Right forelimb (tissue), 1 donor: ENCODE results near the gene MITF.

Experiments used
- DNase-seq: peaks from one replicate; pipeline ENCODE4 v3.0.0-alpha.2; 2018

MITF gene

DNA sequence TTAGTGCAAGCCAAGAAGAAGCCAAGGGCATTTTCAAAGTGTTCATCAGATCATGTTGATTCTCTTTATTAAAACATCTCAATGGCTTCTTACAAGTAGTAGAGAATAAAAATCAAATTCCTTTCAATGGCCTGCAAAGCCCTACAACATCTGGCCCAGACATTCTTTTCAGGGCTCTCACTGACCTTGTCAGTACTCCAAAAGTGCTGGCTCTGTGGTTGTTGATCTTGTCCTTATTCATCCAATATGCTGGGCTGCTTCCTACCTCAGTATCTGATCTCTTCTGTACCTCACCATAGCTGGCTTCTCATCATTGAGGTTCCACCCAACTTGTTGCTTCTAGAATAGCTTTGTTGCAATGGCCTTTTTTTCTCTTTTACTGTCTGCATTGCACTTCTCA lies 186.2 kb downstream of the MITF start:
- no peak for DNase-seq

DNA sequence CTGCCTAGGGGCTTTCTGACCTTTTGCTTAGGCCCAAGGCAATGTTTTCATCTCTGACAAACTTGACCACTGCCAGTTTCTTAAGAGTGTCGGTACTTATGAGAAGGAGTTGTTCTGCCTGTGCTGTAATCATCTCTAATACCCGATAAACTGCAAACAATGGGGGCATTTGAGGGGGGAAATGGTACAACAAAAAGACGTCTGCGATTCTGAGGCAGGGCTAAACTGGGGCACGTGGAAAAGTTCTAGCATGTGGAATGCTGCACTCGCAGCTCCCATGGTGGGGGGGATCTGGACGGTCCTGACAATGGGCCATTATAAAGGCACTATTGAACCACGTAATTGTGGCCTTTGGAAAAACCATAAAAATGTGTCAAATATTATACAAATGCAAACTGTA lies 187.1 kb downstream of the MITF start:
- no peak for DNase-seq

DNA sequence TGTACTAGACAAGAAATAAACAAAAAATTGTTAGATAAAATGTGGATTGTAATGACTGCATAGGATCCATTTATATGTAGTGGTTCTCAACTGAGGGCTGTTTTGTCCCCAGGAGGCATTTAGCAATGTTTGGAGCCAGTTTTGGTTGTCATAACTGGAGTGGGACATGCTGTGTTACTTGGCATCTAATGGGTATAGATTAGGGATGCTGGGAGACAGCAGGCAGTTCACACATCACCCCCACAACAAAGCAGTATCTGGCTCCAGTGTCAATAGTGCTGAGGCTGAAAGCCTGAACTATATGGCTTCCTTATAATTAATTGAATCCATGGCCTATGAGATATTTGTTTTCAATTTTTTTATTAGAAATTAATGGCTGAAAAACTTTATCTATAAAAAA lies 188.3 kb downstream of the MITF start:
- no peak for DNase-seq

DNA sequence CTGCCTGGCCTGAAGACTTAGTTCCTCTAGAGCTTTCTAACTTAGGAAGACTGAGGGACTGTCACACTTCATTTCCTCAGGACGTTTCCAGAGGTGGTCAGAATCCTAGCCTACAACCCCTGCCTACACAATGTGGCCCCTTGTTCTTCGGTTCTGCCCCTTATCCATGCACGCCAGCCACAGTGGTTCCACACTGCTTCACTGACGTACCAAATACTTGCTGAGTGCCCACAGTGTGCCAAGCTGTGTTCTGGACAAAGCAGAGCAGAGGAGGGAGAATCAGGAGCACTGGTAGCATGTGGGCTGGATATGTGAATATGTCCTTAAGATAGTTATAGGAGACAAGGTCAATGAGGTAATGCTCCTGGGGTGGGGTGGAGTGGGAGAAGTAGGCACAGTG lies 189.8 kb downstream of the MITF start:
- DNase-seq, result no peak

DNA sequence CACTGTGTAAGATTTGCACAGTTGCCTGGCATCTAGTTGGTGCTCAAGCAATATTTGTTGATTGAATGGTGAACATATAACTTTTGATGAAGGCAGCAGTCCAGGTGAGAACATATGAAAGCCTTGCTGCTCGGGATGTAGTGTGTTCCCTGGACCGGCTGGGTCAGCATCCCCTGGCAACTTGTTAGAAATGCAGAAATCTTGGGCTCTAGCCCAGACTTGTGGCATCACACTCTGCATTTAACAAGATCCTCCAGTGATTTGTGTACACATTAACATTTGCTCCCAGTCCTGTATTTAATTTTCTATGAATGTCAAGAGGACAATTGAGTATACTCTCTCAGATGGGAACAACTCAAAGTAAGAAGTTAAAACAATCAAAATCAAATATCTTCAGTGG lies 191.3 kb downstream of the MITF start:
- DNase-seq, result no peak

DNA sequence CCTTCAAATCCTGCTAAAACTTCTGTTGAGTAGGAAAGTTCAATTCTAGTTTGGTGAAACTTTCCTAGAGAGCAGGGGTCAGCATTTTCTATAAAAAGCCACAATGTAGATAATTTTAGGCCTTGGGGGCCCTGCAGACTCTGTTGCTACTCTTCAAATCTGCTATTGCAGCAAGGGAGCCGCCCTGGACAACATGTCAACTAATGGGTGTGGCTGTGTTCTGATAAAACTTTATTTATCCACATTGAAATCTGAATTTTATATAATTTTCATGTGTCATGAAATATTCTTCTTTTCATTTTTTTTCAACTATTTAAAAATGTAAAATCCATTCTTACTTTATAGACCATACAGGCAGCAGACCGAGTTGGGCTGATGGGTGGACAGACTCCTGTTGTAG lies 192.8 kb downstream of the MITF start:
- DNase-seq, result no peak

DNA sequence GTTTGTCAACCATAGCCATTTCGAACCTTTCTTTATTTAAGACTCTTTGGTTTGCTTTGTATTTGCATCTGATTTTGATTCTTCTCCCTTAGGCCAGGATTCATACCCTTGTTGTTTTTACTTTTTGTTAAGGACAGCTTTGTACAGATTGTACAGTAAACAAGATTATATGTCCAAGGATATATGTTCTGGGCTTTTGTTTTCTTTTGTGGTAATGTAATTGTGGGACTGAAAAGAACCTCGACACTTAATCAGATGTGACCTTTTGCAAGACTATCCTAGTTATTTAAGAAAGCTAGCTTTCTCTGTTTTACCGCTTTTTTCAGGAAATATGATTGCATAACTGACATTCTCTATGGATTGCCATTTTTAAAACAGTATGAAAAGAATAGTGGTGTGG lies 193.2 kb downstream of the MITF start:
- DNase-seq, result no peak

DNA sequence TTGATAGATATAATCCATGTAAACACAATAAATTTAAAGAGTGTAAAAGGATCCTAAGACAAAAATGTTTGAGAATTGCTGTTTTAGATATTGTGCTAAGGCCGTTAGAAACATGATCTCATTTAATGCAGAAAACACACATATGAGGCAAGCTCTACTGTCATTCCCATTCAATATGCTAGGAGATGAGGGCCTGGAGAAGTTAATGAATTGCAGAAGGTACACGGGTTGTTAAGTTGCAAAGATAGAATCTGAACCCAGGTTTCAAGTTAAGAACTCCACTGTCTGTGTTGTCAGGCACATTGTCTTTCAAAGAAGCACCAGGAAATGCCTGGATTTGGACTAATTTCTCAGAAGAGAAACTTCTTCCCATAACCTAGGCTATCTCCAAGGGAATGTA lies 195.1 kb downstream of the MITF start:
- DNase-seq, result no peak

DNA sequence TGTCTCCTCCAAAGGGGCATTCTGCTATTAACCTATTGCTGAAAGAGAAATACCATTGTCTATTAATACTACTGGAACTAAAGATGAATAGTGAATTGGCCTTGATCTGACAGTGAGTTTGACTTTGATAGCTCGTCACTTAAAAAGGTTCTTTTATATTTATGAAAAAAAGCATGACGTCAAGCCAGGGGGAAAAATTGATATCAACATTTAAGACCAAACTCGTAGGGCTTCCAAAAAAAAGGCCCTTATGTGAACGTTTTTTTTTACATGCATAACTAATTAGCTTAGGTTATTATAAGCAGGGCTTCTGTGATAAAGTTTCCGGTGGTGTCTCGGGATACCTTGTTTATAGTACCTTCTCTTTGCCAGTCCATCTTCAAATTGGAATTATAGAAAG lies 197.0 kb downstream of the MITF start:
- no peak for DNase-seq

DNA sequence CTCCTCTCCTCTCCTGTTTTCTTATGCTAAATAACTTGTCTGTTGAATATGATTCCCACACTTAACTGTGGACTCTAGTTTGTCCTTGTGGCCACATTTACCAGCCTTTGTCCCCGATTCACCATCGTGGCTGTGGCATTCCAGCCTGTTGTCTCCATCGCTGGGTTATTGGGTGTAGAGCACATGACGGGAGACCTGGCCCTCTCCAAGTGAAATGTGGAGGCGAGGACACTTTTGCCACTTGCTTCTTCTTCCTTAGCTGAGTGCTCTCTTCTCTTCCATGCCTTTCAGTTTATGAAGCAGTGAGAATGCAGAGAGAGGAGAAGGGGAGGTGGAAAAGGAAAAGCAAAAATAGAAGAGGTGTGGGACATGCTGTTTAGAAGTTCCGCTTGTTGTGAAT lies 198.8 kb downstream of the MITF start:
- DNase-seq, result no peak

DNA sequence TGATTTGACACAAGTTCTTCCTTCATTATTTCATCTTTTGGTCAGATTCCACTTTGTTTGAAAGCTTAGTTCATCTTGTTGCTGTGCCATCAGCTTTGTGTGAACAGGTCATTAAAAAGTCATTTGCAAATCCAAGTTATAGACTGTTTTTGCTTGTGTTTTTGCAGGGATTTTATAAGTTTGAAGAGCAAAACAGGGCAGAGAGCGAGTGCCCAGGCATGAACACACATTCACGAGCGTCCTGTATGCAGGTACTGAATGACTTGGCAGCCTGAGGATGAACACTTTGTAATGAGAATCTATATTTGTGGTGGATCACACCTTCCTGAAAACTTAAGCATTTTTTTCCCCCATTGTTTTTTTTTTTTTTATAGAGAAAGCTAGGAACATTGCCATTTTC lies 199.7 kb downstream of the MITF start:
- no peak for DNase-seq

DNA sequence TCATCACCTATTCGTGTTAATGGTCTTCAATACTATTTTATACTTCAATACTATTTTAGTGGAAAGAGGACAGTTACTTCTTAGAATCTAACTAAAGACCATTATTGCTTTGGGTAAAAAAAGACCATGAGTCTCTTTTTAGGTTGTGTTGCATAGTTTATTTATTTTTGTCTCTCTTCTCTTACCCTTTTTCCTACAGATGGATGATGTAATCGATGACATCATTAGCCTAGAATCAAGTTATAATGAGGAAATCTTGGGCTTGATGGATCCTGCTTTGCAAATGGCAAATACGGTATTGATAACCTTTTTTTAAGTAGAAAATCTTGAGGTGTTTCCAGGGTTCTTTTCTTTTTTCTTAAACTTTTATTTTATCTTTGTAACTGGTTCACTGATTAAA lies 201.8 kb downstream of the MITF start:
- no peak for DNase-seq

DNA sequence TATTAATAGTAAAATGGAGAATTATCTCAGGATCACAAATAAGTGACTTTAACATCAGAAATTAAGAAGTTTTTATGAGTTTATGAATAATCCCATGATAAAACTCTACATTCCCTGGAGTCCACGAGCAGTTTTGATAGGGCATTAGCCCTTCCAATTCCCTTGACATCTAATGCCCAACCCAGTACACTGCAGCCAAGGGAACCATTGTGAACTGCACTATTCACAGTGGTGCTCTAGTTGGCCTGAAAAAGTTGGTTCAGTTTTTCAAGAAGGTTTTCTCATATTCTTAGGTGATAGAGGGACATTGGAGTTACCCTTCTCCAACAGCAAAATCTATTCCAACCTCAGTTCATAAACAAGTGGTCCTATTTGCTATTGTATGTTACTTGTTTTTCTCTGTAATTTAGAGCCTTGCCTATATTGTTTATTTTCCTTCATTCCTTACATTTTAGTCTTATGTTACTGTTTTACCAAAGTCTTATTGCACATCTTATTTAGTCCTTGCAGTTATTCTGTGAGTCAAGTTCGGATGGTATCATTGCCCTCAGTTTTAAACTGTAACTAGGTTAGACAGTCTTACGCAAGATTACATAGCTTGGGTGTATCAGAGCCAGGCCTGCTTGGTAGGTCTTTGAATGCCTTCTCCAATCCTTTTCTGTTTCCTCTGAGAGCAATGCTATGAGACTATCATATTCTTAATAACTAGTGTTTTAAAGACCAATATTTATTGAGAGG lies 202.3 kb downstream of the MITF start:
- DNase-seq, result no peak

DNA sequence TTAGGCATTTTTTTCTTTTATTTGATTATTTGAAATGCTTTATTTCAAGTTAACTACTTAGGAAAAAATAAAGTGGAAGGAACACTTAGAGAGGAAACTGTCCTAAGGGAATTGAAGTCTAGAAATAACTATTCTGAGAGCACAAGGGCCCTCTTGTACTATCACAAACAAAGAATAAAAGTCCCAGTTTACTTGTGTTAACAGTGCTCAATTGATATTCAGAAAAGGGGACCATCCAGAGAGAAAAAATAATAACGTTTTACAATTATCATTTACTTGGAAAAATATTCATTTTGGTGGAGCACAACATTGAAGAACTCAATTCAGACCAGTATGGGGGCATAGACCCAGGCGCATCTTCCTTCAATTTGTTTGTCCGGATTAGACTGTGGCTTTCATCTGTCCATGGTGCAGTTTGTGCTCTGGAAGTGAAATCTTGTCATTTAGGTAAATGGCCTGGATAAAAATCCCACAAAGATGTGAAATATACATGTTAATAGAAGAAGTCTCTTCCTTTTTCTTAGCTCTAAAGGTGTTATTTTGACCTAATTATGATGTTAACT lies 205.7 kb downstream of the MITF start:
- no peak for DNase-seq

DNA sequence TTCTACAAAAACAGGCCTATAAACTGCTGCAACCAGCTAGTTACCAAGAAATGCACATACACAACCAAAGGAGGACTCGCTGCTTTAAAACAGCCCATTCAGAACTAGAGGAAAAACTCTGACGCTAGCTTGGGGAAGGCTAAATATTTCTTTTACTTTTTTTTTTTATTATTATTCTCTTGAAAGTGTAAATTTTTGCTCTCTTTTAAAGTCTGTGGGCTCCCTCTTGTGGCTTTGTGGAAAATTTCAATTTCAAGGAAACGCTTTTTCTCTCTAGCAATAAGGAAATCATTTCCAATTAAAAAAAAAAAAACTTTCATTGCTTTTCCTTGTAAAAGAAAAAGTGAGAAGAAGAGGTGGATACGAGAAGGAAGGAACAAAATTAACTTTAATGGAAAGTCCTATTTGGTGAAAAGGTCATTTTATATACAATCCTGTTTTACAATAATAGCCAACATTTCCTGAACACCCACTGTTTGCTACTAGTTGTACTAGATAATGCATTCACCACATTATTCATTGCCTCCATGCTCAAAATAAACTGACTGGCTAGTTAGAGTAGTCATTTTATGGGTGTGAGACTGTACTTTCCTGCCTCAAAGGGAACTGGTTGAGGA lies 209.1 kb downstream of the MITF start:
- DNase-seq, result no peak

DNA sequence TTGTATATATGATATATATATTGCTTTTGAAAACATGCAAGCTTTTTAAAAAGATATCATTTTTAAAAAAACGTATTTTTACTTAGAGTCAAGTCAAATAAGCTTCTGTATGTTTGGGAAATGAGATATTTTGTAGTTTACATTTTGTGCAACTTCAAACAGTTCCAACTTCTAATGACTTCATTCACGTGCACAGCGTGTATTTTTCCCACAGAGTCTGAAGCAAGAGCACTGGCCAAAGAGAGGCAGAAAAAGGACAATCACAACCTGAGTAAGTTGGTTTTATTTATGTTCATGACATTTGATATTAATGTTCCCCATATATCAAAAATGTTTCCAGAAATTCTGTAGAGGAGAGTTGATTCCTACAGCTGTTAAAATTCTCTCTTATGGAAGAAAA lies 212.4 kb downstream of the MITF start:
- DNase-seq, result no peak

DNA sequence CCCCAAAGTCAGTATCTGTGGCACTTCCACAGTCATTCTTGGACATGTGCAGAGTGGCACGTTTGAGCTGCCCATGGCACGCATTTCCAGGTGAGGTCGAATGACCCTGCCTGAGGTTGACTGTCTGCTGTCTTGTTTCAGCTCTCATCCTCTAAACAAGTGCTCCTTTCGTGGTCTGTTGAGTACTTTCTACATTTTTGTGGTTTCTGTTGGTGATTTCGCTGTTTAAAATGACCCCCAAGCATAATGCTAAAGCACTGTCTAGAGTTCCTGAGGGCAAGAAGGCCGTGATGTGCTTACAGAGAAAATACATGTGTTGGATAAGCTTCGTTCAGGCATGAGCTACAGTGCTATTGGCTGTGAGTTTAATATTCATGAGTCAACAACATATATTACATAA lies 220.3 kb downstream of the MITF start:
- DNase-seq, result no peak

DNA sequence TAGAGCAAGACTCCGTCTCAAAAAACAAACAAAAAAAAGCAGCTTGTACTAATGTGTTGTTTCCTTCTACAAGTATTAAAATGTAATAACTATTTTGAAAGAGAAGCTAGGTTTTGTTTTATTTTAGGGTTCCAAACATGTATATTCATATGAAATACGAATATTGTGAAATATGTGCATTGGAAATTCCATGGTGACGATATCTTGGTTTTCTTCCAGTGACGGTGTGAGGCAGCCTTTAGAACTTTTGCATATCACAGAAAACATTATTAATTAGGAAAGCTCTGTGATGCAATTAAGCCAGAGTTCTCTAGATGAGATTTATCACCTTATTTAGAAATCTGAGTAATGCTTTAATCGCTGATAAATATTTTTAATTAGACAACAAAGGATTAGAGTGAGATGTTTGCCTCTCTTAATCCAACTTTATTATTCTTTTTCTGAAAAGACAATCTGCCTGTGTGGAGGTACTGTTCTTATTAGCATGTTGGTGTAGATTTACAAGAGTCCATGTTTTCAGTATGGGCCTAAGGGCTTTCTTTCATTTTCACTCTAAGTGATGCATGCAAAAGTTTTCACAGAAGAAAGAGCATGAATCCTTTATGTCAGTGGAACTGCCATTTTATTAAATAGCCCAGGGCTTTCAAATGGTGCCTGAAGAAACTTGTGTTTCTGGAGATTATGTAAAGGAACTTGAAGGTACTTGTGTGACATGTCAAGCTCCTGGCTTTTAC lies 222.6 kb downstream of the MITF start:
- no peak for DNase-seq

DNA sequence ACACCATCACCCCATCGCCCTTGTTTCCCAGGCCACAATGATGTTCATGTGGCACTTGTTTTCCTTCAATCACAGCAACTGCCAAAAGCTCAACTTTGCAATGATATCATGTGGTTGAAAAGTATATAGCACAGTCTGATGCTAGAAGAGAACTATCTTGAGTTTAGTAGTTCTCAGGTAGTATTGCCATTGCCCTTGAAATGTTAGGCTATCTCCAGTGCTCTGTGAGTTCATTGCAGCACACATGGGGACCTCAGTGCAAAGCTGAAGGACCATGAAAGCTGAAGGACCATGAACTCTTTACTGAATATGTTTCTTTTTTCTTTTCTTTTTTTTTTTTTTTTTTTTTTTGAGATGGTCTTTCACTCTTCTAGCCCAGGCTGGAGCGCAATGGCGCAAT lies 224.4 kb downstream of the MITF start:
- no peak for DNase-seq

DNA sequence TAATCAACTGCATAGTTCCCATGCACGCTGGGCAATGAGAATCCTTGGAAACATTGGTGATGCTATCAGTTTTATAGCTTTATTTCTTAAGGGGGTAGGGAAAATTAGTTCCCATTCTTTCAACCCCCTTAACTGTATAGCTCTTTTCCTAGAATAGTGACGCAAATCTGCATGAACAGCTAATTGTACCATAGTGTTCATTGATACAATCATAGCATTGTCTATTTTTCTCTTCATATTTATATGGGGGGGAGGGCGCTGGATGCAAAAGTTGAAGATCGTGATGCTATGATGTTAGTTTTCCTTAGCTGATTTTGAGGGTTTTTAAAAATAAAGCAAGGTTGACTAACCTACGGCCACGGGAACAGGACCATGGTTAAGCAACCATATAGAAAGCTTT lies 227.9 kb downstream of the MITF start:
- no peak for DNase-seq

DNA sequence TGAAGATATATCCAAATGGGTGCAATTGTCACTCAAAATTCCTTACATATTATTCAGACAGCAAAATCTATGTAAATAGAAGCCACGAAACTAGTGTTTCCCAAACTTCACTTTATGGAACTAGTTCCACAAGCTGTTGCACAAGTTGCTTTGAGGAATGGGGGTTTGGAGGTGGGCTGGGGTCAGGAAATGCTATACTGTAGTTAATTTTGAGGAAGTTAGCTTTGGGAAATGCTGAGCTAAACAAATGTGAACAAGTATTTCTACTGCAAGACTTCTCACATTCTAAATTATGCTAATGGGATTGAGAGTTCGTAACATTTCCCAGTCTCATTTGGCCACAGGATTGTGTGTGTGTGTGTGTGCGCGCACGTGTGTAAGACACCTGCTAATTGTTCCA lies 231.6 kb downstream of the MITF start:
- DNase-seq, result no peak

DNA sequence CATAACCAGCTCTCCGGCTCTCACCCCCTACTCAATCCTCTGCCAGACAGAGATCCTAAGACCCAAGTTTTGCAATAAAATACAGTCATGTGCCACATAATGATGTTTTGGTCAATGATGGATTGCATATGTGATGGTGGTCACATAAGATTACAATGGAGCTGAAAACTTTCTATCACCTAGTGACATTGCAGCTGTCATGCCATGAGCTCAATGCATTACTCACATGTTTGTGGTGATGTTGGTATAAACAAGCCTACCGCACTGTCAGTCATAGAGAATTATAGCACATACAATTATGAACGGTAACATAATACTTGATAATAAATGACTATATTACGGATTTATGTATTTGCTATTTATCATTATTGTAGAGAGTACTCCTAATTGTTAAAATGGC lies 233.4 kb downstream of the MITF start:
- DNase-seq, result no peak

DNA sequence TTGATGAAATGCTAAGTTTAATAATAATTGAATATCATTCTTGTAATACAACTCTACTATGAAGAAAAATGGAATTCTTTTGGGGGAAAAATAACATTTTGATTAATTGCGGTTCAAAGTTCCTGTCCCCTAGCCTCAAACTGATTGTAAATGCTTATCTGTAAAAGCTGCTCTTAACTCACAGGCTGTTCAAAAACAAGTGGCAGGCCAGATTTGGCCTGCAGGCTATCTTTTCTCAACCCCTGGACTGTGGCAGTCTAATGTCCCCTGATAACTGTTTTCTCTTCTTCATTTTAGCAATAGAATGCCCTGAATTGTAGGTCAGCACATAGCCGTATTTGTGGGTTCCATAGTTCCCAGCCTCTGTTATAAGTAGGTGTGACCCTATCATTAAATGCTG lies 236.8 kb downstream of the MITF start:
- DNase-seq, result no peak
